HepG2 (cell line): ENCODE results near the gene HBE1.

ENCODE experiments used
- CBX2 ChIP-seq, 2 experiments: fragments of 200-600 bp in 1 of 2; sonication (generic); formaldehyde crosslinking in 1 of 2; IDR thresholded peaks; 2 replicates each; pipeline versions ENCODE4 v1.7.0 to v1.8.1; 2018 to 2022; ENCODE audit warnings: low read depth in 2 of 2, low read length in 1 of 2, mild to moderate bottlenecking in 1 of 2, missing genetic modification reagents in 1 of 2
- EED ChIP-seq: sonication (generic); formaldehyde crosslinking; IDR thresholded peaks from 2 replicates; pipeline ENCODE4 v1.5.0; 2020; ENCODE audit warnings: mild to moderate bottlenecking, missing genetic modification reagents
- FOSL2 ChIP-seq: sonication (generic); formaldehyde crosslinking; IDR thresholded peaks from 2 replicates; pipeline ENCODE4 v1.4.0; 2020; ENCODE audit warnings: missing genetic modification reagents
- MTA3 ChIP-seq: sonication (generic); formaldehyde crosslinking; IDR thresholded peaks from 2 replicates; pipeline ENCODE4 v1.4.0; 2020; ENCODE audit warnings: missing genetic modification reagents
- NFYC ChIP-seq: IDR thresholded peaks from 2 replicates; pipeline ENCODE4 v1.6.1; 2016; ENCODE audit warnings: missing genetic modification reagents, missing compliant biosample characterization
- PCBP2 ChIP-seq: fragments of 200-400 bp; formaldehyde crosslinking; optimal IDR thresholded peaks from 2 replicates; pipeline ENCODE3; 2018; ENCODE audit warnings: low read length, low read depth; ENCODE audit not compliant: poor library complexity, severe bottlenecking
- POLR2A ChIP-seq, 2 experiments: IDR thresholded peaks; 2 replicates each; pipeline ENCODE4 v1.6.1; 2011; ENCODE audit warnings: low read depth in 2 of 2, low read length in 2 of 2, mild to moderate bottlenecking in 1 of 2, moderate library complexity in 1 of 2; ENCODE audit not compliant: insufficient read depth in 1 of 2
- RAD21 ChIP-seq: fragments of 450-650 bp; formaldehyde crosslinking; IDR thresholded peaks from 2 replicates; pipeline ENCODE4 v1.5.0; 2020; ENCODE audit warnings: mild to moderate bottlenecking
- ZC3H13 ChIP-seq: sonication (generic); formaldehyde crosslinking; IDR thresholded peaks from 2 replicates; pipeline ENCODE4 v1.8.1; 2023; ENCODE audit warnings: mild to moderate bottlenecking, missing genetic modification reagents, moderate library complexity
- ZNF510 ChIP-seq: sonication (generic); formaldehyde crosslinking; IDR thresholded peaks from 2 replicates; pipeline ENCODE4 v1.4.0; 2020; ENCODE audit warnings: low read depth, mild to moderate bottlenecking, missing genetic modification reagents
- ZZZ3 ChIP-seq: sonication (generic); formaldehyde crosslinking; IDR thresholded peaks from 2 replicates; pipeline ENCODE4 v1.4.0; 2020; ENCODE audit warnings: missing genetic modification reagents, mild to moderate bottlenecking, borderline replicate concordance
- TF ChIP-seq, protein P1 (sequence below): sonication (generic); formaldehyde crosslinking; IDR thresholded peaks from 2 replicates; pipeline ENCODE4 v1.5.1; 2020; ENCODE audit warnings: missing genetic modification reagents, mild to moderate bottlenecking, borderline replicate concordance
- TF ChIP-seq, protein P2 (sequence below): sonication (generic); formaldehyde crosslinking; IDR thresholded peaks from 2 replicates; pipeline ENCODE4 v1.4.0; 2020; ENCODE audit warnings: low read depth, missing genetic modification reagents

GRCh38 chr11:5290106-5290505 is 20.4 kb upstream of the HBE1 start:
- TF ChIP-seq MTA3 (CRISPR knock-in tag) (no peak), ZC3H13 (CRISPR knock-in tag) (no peak), ZNF510 (CRISPR knock-in tag) (no peak), ZZZ3 (CRISPR knock-in tag) (no peak), CBX2 (IDR thresholded peaks at IDR 0.05; ENCODE audit: low read depth, low read length) (no peak), CBX2 (CRISPR knock-in tag; IDR thresholded peaks at IDR 0.05; ENCODE audit: low read depth) (no peak), NFYC (no peak), FOSL2 (CRISPR knock-in tag) (no peak), EED (CRISPR knock-in tag) (no peak), POLR2A (IDR thresholded peaks at IDR 0.05; ENCODE audit: insufficient read depth in 1 of 2, low read depth in 2 of 2, low read length in 2 of 2) (no peak), PCBP2 (no peak), RAD21 (CRISPR knock-in tag) (no peak)
- TF ChIP-seq, protein P1, sequence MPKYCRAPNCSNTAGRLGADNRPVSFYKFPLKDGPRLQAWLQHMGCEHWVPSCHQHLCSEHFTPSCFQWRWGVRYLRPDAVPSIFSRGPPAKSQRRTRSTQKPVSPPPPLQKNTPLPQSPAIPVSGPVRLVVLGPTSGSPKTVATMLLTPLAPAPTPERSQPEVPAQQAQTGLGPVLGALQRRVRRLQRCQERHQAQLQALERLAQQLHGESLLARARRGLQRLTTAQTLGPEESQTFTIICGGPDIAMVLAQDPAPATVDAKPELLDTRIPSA (CRISPR knock-in tag): no peak
- TF ChIP-seq, protein P2, sequence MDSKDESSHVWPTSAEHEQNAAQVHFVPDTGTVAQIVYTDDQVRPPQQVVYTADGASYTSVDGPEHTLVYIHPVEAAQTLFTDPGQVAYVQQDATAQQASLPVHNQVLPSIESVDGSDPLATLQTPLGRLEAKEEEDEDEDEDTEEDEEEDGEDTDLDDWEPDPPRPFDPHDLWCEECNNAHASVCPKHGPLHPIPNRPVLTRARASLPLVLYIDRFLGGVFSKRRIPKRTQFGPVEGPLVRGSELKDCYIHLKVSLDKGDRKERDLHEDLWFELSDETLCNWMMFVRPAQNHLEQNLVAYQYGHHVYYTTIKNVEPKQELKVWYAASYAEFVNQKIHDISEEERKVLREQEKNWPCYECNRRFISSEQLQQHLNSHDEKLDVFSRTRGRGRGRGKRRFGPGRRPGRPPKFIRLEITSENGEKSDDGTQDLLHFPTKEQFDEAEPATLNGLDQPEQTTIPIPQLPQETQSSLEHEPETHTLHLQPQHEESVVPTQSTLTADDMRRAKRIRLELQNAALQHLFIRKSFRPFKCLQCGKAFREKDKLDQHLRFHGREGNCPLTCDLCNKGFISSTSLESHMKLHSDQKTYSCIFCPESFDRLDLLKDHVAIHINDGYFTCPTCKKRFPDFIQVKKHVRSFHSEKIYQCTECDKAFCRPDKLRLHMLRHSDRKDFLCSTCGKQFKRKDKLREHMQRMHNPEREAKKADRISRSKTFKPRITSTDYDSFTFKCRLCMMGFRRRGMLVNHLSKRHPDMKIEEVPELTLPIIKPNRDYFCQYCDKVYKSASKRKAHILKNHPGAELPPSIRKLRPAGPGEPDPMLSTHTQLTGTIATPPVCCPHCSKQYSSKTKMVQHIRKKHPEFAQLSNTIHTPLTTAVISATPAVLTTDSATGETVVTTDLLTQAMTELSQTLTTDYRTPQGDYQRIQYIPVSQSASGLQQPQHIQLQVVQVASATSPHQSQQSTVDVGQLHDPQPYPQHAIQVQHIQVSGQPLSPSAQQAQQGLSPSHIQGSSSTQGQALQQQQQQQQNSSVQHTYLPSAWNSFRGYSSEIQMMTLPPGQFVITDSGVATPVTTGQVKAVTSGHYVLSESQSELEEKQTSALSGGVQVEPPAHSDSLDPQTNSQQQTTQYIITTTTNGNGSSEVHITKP (CRISPR knock-in tag): no peak
